RKO (cell line): ENCODE measurements around the gene TTC19.
"Not testable (repeated sequence)": the region's sequence is repeated elsewhere in the genome, so short reads cannot be mapped to it uniquely, and the experiment has no call there.

Source experiments
- DNase-seq: peaks from one replicate; pipeline ENCODE4 v3.0.0-alpha.2; 2016; ENCODE audit warnings: low spot score

TTC19 gene

GRCh38 chr17:16033729-16034349 is 34.2 kb downstream of the TTC19 start:
- no peak for DNase-seq

- no peak for DNase-seq
Measured at GRCh38 chr17:16036261-16036660, 36.6 kb downstream of the TTC19 start.

- no peak for DNase-seq
Measured at GRCh38 chr17:16037636-16038035, 38.0 kb downstream of the TTC19 start.

- no peak for DNase-seq
Measured at GRCh38 chr17:16040710-16041251, 41.2 kb downstream of the TTC19 start.

GRCh38 chr17:16044487-16044886 is 44.9 kb downstream of the TTC19 start:
- no peak for DNase-seq

GRCh38 chr17:16046966-16047365 is 47.3 kb downstream of the TTC19 start:
- no peak for DNase-seq

- DNase-seq: no peak
Measured at GRCh38 chr17:16048811-16049449, 49.3 kb downstream of the TTC19 start.

- DNase-seq: no peak
Measured at GRCh38 chr17:16050844-16051243, 51.2 kb downstream of the TTC19 start.

GRCh38 chr17:16052486-16052885 is 52.9 kb downstream of the TTC19 start:
- DNase-seq: no peak

- not testable (repeated sequence) for DNase-seq
Measured at GRCh38 chr17:16055139-16055538, 55.5 kb downstream of the TTC19 start.

- DNase-seq: no peak
Measured at GRCh38 chr17:16061631-16062030, 62.0 kb downstream of the TTC19 start.

GRCh38 chr17:16066125-16066524 is 66.5 kb downstream of the TTC19 start:
- DNase-seq: no peak

- no peak for DNase-seq
Measured at GRCh38 chr17:16068323-16068722, 68.7 kb downstream of the TTC19 start.

- no peak for DNase-seq
Measured at GRCh38 chr17:16072031-16072430, 72.4 kb downstream of the TTC19 start.

- DNase-seq: no peak
Measured at GRCh38 chr17:16073845-16074244, 74.2 kb downstream of the TTC19 start.

- no peak for DNase-seq
Measured at GRCh38 chr17:16074423-16074822, 74.8 kb downstream of the TTC19 start.

- no peak for DNase-seq
Measured at GRCh38 chr17:16075949-16076348, 76.3 kb downstream of the TTC19 start.
